Measurements from ENCODE around the gene SLC39A8.

Gene SLC39A8

GRCh38 chr4:102341201-102341600 lies 4.1 kb downstream of the SLC39A8 start:
- no peak for DNase-seq (ENCODE audit: low read depth, low spot score)

DNA sequence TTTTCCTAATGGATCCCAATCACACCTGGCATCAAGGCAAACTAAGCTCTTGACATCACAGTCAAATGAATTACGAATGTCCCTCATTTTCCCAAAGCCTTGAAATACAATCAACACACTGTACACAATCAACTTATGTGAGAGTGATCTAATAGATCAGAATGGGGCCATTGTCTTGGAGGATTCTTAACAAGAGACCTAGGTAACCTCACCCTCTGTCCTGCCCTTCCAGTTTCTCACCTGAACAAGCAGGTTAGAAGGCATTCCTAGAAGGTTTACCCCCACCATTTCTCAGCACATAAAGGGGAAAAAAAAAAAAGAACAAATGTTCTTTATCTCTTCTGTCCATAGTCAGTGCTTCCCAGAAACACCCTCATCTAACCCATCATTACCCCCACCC lies 6.3 kb downstream of the SLC39A8 start:
- DNase-seq (ENCODE audit: low read depth, low spot score), result peak; percentile 21

DNA sequence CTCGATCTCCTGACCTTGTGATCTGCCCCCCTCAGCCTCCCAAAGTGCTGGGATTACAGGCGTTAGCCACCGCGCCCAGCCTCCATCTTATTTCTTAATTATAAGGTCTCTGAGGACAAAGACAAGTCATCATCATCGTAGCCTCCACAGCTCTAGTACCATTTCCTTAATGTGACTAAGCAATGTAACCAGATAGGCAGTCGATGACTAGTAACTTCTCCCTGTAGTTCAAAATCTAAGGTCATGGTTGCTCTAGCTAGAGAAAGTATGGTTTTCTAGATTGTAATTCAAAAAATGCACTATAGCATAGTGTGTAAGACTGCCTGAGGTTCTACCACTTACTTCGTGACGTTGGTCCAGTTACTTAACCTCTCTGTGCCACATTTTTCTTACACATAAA lies 6.9 kb downstream of the SLC39A8 start:
- DNase-seq (ENCODE audit: low read depth, low spot score), result no peak

- DNase-seq (ENCODE audit: low read depth, low spot score), result no peak
Measured at GRCh38 chr4:102335616-102336015, 9.7 kb downstream of the SLC39A8 start.

DNA sequence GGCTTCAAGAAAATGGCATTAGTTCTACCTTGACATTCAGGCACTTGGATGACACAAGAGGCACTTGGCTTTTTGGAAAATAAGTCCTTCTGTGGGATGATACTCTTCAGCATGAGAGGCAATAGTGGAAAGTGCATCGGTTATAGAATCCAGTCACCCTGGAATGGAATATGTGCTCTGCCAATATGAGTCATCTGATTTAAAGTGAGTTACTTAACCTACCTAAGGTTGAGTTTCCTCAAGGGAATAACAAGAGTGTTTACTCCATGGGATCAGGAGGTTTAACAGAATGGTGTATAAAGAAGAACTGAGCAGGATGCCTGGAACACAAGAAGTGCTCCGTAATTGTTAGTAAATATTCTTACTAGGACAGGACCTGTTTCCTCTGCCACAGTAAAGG lies 10.7 kb downstream of the SLC39A8 start:
- no peak for DNase-seq (ENCODE audit: low read depth, low spot score)

DNA sequence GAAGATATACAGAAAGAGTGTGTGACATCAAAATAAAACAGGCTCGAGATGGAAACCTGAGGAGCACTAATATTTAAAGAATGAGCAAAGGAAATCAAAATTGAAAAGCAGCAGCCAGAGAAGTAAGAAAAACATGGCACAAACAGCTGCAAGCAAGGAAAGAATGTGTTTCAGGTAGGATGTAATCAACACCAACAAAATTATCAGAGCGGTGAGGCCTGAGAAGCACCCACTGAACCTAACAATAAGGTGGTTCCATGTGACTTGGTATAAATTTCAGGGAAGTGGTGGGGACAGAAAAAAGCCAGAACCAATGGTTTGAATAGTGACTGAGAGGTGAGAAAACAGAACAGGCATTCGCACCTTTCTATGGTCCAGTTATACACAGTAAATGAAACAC lies 11.5 kb downstream of the SLC39A8 start:
- DNase-seq (ENCODE audit: low read depth, low spot score), result no peak

GRCh38 chr4:102328045-102328444 lies 17.2 kb downstream of the SLC39A8 start:
- no peak for DNase-seq (ENCODE audit: low read depth, low spot score)

DNA sequence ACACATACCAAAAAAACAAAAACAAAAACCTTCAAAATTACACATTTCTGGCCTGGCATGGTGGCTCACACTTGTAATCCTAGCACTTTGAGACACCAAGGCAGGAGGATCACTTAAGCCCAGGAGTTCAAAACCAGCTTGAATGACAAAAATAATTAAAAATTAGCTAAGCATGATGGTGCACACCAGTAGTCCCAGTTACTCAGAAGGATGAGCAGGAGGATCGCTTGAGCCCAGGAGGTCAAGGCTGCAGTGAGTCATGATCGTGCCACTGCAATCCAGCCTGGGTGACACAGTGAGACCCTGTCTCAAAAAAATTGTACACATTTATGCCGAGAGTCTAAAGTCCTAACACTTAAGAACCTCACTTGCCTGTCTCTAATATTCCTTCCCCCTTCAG lies 18.3 kb downstream of the SLC39A8 start:
- DNase-seq (ENCODE audit: low read depth, low spot score), result no peak

GRCh38 chr4:102324730-102325129 lies 20.6 kb downstream of the SLC39A8 start:
- DNase-seq (ENCODE audit: low read depth, low spot score), result no peak

- no peak for DNase-seq (ENCODE audit: low read depth, low spot score)
Measured at GRCh38 chr4:102322736-102323135, 22.5 kb downstream of the SLC39A8 start.

- DNase-seq (ENCODE audit: low read depth, low spot score), result peak; percentile 6
Measured at GRCh38 chr4:102321260-102321995, 23.9 kb downstream of the SLC39A8 start.

DNA sequence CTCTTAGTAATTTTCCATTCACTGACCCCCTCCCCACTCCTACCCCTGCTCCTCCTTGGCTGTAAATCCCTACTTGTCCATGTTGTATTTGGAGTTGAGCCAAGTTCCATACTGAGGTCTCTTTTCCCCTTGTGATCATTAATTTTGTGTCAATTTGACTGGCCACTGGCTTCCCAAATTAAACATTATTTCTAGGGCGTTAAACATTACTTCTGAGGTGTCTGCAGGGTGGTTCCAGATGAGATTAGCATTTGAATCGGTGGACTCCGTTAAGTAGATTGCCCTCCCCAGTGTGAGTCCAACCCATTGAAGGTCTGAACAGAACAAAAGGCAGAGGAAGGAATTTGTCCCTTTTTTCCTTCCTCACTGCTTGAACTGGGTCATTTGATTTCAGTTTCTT lies 25.7 kb downstream of the SLC39A8 start:
- peak; percentile 60 for DNase-seq (ENCODE audit: low read depth, low spot score)

DNA sequence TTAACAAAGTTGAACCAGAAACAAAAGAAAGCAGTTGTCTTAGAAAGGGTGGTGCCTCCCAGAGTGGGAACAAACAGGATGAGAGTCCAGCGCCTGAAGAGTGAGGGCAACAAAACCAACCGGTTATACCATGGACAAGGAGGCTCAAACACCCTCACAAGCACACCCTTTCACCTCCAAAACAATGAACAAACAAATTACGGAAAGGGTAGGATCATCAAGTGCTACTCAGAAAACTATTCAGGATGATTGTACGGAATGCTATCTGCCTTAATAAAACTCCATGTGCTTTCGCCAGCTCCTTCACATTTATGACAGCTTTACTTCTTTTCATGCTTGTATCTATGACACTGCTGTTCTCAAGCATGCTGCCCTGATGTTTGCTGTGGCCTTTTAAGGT lies 26.8 kb downstream of the SLC39A8 start:
- DNase-seq (ENCODE audit: low read depth, low spot score), result no peak

DNA sequence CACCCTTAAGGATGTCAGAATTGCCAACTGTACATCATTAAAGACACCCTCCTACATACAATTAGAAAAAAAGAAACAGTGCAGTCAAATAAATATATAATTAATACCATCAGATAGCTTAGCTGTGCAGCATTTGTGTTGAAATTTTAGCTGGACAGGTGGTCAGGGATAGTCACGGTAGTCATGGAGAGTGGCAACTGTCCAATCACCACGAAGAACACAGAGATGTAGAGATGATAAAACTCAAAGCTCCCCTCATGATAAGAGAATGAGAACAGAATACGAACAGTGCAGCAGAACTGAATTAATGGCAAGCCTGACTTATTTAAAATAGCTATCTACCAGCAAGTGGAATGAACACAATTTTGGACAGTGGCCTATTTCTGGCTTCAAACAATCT lies 27.2 kb downstream of the SLC39A8 start:
- DNase-seq (ENCODE audit: low read depth, low spot score), result no peak

DNA sequence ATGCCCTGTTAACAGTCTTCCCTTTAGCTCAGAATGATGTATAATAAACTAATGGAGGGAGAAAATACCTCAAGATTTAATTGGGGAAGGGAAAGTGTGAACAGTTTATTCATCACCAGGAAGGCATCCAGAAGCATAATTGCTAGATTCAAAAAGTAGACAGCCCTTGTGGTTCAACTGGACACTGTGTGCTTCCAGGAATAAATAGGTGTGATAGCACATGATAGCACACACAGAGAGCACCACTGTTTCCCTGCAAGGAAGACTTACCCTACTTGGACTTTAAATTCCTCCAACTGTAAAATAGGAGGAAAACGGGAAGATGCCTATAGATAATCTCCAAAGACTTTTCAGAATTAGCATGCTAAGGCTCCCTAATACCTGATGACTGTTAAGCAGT lies 27.8 kb downstream of the SLC39A8 start:
- DNase-seq (ENCODE audit: low read depth, low spot score), result no peak

GRCh38 chr4:102316585-102316984 lies 28.7 kb downstream of the SLC39A8 start:
- DNase-seq (ENCODE audit: low read depth, low spot score), result no peak

DNA sequence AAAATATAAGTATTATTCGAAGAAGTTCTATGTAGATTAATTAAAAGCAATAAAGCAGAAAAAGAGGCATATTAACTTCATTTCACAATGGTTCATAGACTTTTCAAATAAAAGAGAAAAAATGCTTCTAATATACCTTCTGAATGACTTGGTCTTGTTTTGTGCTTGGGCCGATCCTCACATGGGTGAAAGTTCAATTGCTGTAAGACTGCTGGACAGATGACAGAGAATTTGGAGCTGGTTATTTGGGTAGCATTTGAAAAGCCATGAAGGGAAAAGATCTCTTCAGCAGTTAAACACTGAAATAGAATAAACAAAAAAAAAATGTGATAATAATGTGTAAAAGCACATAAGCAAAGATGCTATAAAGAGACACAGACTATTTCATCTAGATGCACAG lies 29.8 kb downstream of the SLC39A8 start:
- no peak for DNase-seq (ENCODE audit: low read depth, low spot score)

DNA sequence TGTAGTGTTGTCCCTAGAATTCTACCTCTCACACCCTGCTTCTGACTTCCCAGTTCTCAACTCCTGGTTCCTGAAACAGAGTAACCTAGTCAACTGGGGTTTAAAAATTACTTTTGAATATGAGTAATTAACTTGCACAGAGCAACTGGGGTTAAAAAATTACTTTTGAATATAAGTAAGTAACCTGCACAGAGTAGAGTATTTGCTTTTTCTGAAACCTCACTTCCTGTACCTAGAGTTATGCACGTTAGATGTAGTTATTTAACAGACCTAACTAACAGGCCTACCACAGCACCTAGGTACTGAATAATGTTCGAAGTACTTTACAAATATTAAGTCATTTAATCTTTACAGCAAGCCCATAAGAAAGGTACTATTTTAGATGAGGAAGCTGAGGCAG lies 32.9 kb downstream of the SLC39A8 start:
- DNase-seq (ENCODE audit: low read depth, low spot score), result no peak

- no peak for DNase-seq (ENCODE audit: low read depth, low spot score)
Measured at GRCh38 chr4:102311912-102312311, 33.4 kb downstream of the SLC39A8 start.

DNA sequence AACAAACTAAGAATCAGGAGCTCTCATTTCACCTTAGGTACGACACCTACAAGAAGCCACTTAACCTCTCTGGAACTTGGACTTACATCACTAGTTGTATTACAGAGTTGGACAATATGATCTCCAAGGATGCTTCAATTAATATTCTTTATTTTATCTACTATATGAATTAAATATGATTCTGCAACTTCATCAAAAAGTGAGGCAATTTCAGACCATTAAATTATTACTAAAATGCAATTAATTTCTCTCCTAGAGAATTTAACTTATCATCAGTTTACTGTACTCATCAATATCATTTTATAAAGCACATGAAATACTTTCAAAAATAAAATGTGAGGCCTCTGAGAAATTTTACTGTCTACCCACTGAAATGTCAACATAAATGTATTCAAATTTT lies 33.9 kb downstream of the SLC39A8 start:
- no peak for DNase-seq (ENCODE audit: low read depth, low spot score)

GRCh38 chr4:102308032-102308799 lies 37.1 kb downstream of the SLC39A8 start:
- DNase-seq (ENCODE audit: low read depth, low spot score), result no peak

GRCh38 chr4:102305666-102306065 lies 39.6 kb downstream of the SLC39A8 start:
- DNase-seq (ENCODE audit: low read depth, low spot score), result no peak

GRCh38 chr4:102302762-102303161 lies 42.5 kb downstream of the SLC39A8 start:
- no peak for DNase-seq (ENCODE audit: low read depth, low spot score)

All from ELF-1 (cell line).